Measurements from ENCODE around the gene CSKMT.

- no peak for TF ChIP-seq POLR2A (IDR thresholded peaks at IDR 0.05)
- no peak for TF ChIP-seq CTCF (IDR thresholded peaks at IDR 0.05)
These were observed 43.7 kb downstream of the CSKMT start for GRCh38 chr11:62708793-62709192.

All from right lobe of liver (tissue), 4 donors.